HEK293T (cell line): ENCODE data around the gene WIZ.

Experiments
- CTCF ChIA-PET: fragments of 350-600 bp; formaldehyde crosslinking; extraction: SDS; loops from one replicate; lab custom pipeline; 2021; ENCODE audit warnings: antibody characterized with exemption, inconsistent platforms; lab: Yijun Ruan, JAX
- POLR2A ChIA-PET: fragments of 350-600 bp; formaldehyde crosslinking; extraction: SDS; loops from one replicate; lab custom pipeline; 2020; ENCODE audit warnings: antibody characterized with exemption, inconsistent platforms; lab: Yijun Ruan, JAX
- DNase-seq: peaks from one replicate; pipeline ENCODE4 v3.0.0; 2012; ENCODE audit warnings: mixed read lengths; ENCODE audit errors: extremely low spot score
- ARNT ChIP-seq: fragments of 450-650 bp; IDR thresholded peaks from 2 replicates; pipeline ENCODE4 v1.6.1; 2017; ENCODE audit warnings: mild to moderate bottlenecking
- BHLHE40 ChIP-seq: fragments of 450-650 bp; IDR thresholded peaks from 2 replicates; pipeline ENCODE4 v1.6.1; 2016; ENCODE audit warnings: mild to moderate bottlenecking, moderate library complexity, borderline replicate concordance
- CTBP1 ChIP-seq: fragments of 450-650 bp; IDR thresholded peaks from 2 replicates; pipeline ENCODE4 v1.6.1; 2016; ENCODE audit warnings: borderline replicate concordance
- ELF4 ChIP-seq: fragments of 450-650 bp; IDR thresholded peaks from 2 replicates; pipeline ENCODE4 v1.6.1; 2017; ENCODE audit warnings: antibody characterized with exemption
- FOXA1 ChIP-seq: fragments of 450-650 bp; IDR thresholded peaks from 2 replicates; pipeline ENCODE4 v1.6.1; 2016; ENCODE audit warnings: mild to moderate bottlenecking
- FOXK2 ChIP-seq: fragments of 450-650 bp; IDR thresholded peaks from 2 replicates; pipeline ENCODE4 v1.6.1; 2016; ENCODE audit warnings: mild to moderate bottlenecking
- FOXM1 ChIP-seq: fragments of 450-650 bp; IDR thresholded peaks from 2 replicates; pipeline ENCODE4 v1.6.1; 2017; ENCODE audit warnings: mild to moderate bottlenecking, borderline replicate concordance
- HDGF ChIP-seq: fragments of 450-650 bp; IDR thresholded peaks from 2 replicates; pipeline ENCODE4 v1.6.1; 2017; ENCODE audit warnings: antibody characterized with exemption, borderline replicate concordance
- L3MBTL2 ChIP-seq: fragments of 450-650 bp; conservative IDR thresholded peaks from 2 replicates; pipeline ENCODE4 v1.6.1; 2016; ENCODE audit warnings: mild to moderate bottlenecking
- LEF1 ChIP-seq: fragments of 450-650 bp; IDR thresholded peaks from 2 replicates; pipeline ENCODE4 v1.6.1; 2017; ENCODE audit warnings: mild to moderate bottlenecking, borderline replicate concordance
- NFRKB ChIP-seq: fragments of 450-650 bp; IDR thresholded peaks from 2 replicates; pipeline ENCODE4 v1.6.1; 2016; ENCODE audit warnings: mild to moderate bottlenecking, moderate library complexity
- PKNOX1 ChIP-seq: fragments of 450-650 bp; IDR thresholded peaks from 2 replicates; pipeline ENCODE4 v1.6.1; 2016
- SP1 ChIP-seq: fragments of 450-650 bp; IDR thresholded peaks from 2 replicates; pipeline ENCODE4 v1.6.1; 2017
- SUZ12 ChIP-seq: fragments of 450-650 bp; IDR thresholded peaks from 2 replicates; pipeline ENCODE4 v1.6.1; 2016; ENCODE audit warnings: mild to moderate bottlenecking
- TARDBP ChIP-seq: fragments of 450-650 bp; IDR thresholded peaks from 2 replicates; pipeline ENCODE4 v1.6.1; 2016
- ZNF384 ChIP-seq: fragments of 450-650 bp; IDR thresholded peaks from 2 replicates; pipeline ENCODE4 v1.6.1; 2016

Gene WIZ

DNA sequence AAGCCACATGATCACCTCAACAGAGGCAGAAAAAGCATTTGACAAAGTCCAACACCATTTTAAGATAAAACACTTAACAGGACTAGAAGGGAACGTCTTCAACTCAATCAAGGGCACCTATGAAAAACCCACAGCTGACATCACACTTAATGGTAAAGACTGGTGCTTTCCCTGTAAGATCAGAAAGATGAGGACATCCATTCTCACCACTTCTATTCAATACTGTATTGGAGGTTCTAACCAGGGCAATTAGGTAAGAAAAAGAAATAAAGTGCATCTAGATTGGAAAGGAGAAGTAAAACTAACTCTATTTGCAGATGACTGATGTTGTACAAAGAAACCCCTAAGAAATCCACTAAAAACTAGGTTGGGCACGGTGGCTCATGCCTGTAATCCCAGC is 58.9 kb downstream of the WIZ start:
- POLR2A ChIA-PET, result no interaction called here
- no peak for TF ChIP-seq PKNOX1
- no peak for TF ChIP-seq NFRKB
- TF ChIP-seq SP1, result no peak
- TF ChIP-seq FOXM1, result no peak
- no peak for TF ChIP-seq HDGF
- TF ChIP-seq TARDBP, result no peak
- no peak for TF ChIP-seq FOXA1
- no peak for TF ChIP-seq ELF4
- no peak for DNase-seq
- CTCF ChIA-PET, result no interaction called here

DNA sequence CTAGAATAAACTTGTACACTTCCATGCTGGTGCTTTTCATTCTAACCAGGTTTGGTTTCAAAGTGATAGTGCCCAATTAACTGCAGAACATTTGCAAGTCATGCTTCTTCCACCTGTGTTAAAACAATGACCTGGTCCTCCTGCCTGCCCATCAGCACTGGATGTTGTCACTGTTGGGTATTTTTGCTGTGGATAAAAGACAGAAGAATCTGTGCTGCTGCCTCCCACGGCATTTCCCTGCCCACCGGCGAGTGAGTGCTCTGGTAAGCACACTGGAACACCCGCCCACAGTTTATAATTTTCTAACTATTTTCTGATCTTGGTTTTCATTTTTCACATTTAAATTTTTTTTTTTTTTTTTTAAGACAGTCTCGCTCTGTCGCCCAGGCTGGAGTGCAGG is 67.9 kb downstream of the WIZ start:
- TF ChIP-seq TARDBP (no peak), ARNT (no peak), FOXM1 (no peak), NFRKB (no peak), LEF1 (no peak), ELF4 (no peak), ZNF384 (no peak), FOXK2 (no peak), SUZ12 (no peak), BHLHE40 (no peak), L3MBTL2 (no peak), SP1 (no peak)
- ChIA-PET CTCF (no interaction called here), POLR2A (no interaction called here)
- DNase-seq, result no peak

GRCh38 chr19:15381429-15381828 is 68.3 kb downstream of the WIZ start:
- ChIA-PET CTCF (no interaction called here), POLR2A (no interaction called here)
- DNase-seq, result no peak
- no peak for TF ChIP-seq FOXK2
- no peak for TF ChIP-seq NFRKB
- no peak for TF ChIP-seq PKNOX1
- TF ChIP-seq FOXA1, result no peak
- TF ChIP-seq SUZ12, result no peak
- no peak for TF ChIP-seq ELF4
- no peak for TF ChIP-seq ARNT
- TF ChIP-seq SP1, result no peak
- no peak for TF ChIP-seq LEF1
- no peak for TF ChIP-seq L3MBTL2

DNA sequence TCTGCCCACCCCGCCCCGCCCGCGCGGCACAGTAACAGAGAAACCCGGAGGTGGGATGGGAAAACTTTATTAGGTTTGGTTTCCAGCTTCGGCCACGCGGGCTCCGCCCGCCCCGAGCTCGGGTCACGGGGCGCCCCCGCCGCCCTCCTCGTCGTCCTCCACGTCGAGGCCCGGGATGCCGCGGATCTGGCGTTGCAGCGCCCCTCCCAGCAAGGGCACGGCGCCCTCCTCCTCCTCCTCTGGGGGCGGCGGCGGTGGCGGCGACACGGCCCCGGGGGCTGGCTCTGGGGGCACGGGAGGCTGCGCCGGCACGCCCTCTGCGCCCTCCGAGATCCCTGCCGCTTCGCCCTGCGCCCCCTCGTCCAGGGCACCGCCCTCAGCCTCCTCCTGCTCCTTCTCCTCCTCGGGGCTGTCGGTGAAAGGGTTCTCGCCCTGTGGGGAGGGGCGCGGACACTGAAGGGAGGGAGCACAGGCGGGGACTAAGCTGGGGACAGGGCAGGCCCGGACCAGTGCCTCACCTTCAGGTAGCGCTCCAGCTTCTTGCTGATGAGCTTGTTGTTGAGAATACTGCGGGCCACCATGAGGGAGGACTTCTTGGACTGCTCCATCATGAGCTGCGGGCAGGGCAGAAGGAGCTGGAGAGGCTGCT is 69.6 kb downstream of the WIZ start:
- ChIA-PET CTCF (interaction anchor here (1.0 kb wide), 1 partner anchor 176 kb away, joined by 5 read pairs; no protein-coding TSS in a partner anchor), POLR2A (interaction anchor here (0.7 to 3.7 kb wide), 10 partner anchors 12 to 82 kb away, joined by 3 to 31 read pairs (median 4); partner anchors contain the start of genes AKAP8L and BRD4)
- peak; percentile 39 for DNase-seq
- TF ChIP-seq FOXA1 (no peak), ARNT (no peak), ELF4 (no peak), NFRKB (no peak), HDGF (no peak), FOXM1 (no peak), LEF1 (no peak), CTBP1 (no peak), SP1 (no peak), PKNOX1 (no peak), FOXK2 (no peak), ZNF384 (no peak)

DNA sequence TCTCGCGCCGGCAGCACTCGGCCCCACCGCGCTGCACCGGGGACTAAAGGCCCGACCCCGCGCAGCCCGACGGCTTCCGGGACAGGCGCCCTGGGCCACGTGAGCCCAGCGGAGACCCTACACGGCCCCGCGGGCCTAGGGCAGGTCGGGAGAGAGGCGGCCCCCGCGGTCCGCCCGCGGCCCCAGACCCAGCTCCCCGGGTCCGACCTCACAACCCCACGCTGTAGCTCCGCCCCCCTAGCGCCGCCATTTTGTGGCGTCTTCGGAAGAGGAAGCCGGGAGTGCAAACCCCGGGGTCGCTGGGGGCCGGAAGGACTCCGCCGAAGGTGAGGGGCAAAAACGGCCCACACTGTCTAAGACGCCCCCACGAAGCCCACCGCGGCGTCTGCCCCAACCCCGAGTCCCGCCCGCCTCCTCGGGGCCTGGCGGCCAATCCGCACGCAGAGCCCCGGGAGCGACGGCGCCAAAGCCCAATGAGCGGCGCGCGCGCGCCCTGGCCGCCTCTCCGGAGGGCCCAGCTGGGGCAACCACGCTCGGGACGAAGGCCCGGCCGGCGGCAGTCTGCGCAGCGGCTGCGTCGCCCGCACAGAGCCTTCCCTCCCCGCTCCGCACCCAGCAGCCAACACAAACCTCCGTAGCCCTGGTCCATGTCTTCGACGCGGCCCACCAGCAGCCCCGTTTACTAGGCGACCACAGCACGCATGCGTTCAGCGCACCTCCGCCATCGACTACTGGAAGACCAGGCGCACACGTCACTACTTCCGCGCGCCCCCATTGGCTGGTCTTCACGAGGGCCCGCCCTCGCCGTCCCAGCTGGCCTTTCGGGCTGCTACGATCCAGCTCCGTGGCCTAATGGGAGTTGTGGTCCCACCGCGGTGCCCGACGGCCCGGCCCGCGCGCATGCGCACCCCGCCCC is 70.4 kb downstream of the WIZ start, which contains the start of gene AKAP8:
AKAP8 (minus strand) TSS at position 705 of the 916 bp plus-strand sequence; CDS start at position 649, 56 bp downstream.
- ChIA-PET POLR2A (interaction anchor here (0.7 to 3.7 kb wide), 11 partner anchors 12 to 172 kb away, joined by 3 to 31 read pairs (median 3); partner anchors contain the start of genes AKAP8L and BRD4), CTCF (interaction anchor here (0.7 to 1.2 kb wide), 3 partner anchors 127 to 202 kb away, joined by 3 to 4 read pairs (median 3); no protein-coding TSS in a partner anchor)
- peak; percentile 99 for DNase-seq
- TF ChIP-seq ELF4 (0 out of 2 replicates have a peak, but pooled peaks have one; percentile 25), LEF1 (no peak), FOXA1 (no peak), FOXM1 (no peak), ZNF384 (no peak), PKNOX1 (peak; percentile 99)
